ENCODE measurements around the gene LRCH1. TPM values are rescaled to one million over a fixed set of nuclear protein-coding genes. Genes with fewer than 3 reads are reported as not detected.

LRCH1 gene
- total and polyA plus RNA-seq, 11 donors = 4.5 to 20.1 (median 12.5) TPM

GRCh38 chr13:46621133-46621532 lies 68.2 kb downstream of the LRCH1 start:
- Histone ChIP-seq H3K27me3 (no peaks in the 10 kb centered on the region), H3K9me3 (no peaks in the 10 kb centered on the region), H3K36me3 (no peaks in the 10 kb centered on the region), H3K27ac (no peak overlapping the region), H3K4me1 (peaks cover 3 to 83% (median 59%) of the 10 kb centered on the region in 12 donors), H3K4me3 (no peak overlapping the region)
- TF ChIP-seq POLR2A (IDR thresholded peaks at IDR 0.05) (no peak), CTCF (IDR thresholded peaks at IDR 0.05) (no peak)
- 97 to 98% (median 98%) methylated on average over 2 of the region's 2 CpGs for WGBS, 4 donors
- intact Hi-C loops (cut with DNase I) = loop anchor here in 1 of 10 donors (5.0 kb wide), 1 partner anchor 86 kb away; no protein-coding TSS in a partner anchor
- DNase-seq (no peak), ATAC-seq (no peak)

- TF ChIP-seq POLR2A (IDR thresholded peaks at IDR 0.05) = no peak
- no peak for TF ChIP-seq CTCF (IDR thresholded peaks at IDR 0.05)
- intact Hi-C loops (cut with DNase I) = loop anchor here in 1 of 10 donors (5.0 kb wide), 1 partner anchor 85 kb away; no protein-coding TSS in a partner anchor
- H3K27me3 ChIP-seq = no peaks in the 10 kb centered on the region
- H3K27ac ChIP-seq = peak overlapping the region in 2 of 12 donors; percentile 16 to 66
- no peaks in the 10 kb centered on the region for H3K9me3 ChIP-seq
- 70 to 81% (median 77%) methylated on average over 4 of the region's 4 CpGs for WGBS, 4 donors
- DNase-seq = no peak
- no peak overlapping the region for H3K4me3 ChIP-seq
- H3K4me1 ChIP-seq = peaks cover 3 to 77% (median 56%) of the 10 kb centered on the region in 12 donors
- no peak for ATAC-seq
- H3K36me3 ChIP-seq = no peaks in the 10 kb centered on the region
Observed at GRCh38 chr13:46621792-46622629, 69.0 kb downstream of the LRCH1 start.

- H3K4me1 ChIP-seq = peaks cover 3 to 70% (median 50%) of the 10 kb centered on the region in 12 donors
Observed at GRCh38 chr13:46622630-46623256, 69.8 kb downstream of the LRCH1 start.

More at GRCh38 chr13:46622630-46623256, 69.8 kb downstream of the LRCH1 start:
- no peaks in the 10 kb centered on the region for H3K36me3 ChIP-seq
- ATAC-seq (peak; percentile 53 to 84 (median 78)), DNase-seq (peak in 4 of 5 donors; percentile 43 to 66 (median 56))
- intact Hi-C loops (cut with DNase I) = loop anchor here in 1 of 10 donors (5.0 kb wide), 1 partner anchor 85 kb away; no protein-coding TSS in a partner anchor
- no peak overlapping the region for H3K4me3 ChIP-seq
- 19 to 29% (median 26%) methylated on average over 4 of the region's 4 CpGs for WGBS, 4 donors
- no peaks in the 10 kb centered on the region for H3K27me3 ChIP-seq
- no peak for TF ChIP-seq CTCF (IDR thresholded peaks at IDR 0.05)
- TF ChIP-seq POLR2A (IDR thresholded peaks at IDR 0.05) = no peak
- H3K9me3 ChIP-seq = no peaks in the 10 kb centered on the region
- H3K27ac ChIP-seq = peak overlapping the region in 2 of 12 donors; percentile 16 to 66
